Superior temporal gyrus (tissue), 1 donor: ENCODE data around the gene RFC1.
"Not testable (repeated sequence)": the region's sequence is repeated elsewhere in the genome, so short reads cannot be mapped to it uniquely, and the experiment has no call there.

ENCODE experiments used
- DNase-seq: peaks from one replicate; pipeline ENCODE4 v3.0.0-alpha.2; 2016; ENCODE audit errors: extremely low spot score

RFC1 gene

DNA sequence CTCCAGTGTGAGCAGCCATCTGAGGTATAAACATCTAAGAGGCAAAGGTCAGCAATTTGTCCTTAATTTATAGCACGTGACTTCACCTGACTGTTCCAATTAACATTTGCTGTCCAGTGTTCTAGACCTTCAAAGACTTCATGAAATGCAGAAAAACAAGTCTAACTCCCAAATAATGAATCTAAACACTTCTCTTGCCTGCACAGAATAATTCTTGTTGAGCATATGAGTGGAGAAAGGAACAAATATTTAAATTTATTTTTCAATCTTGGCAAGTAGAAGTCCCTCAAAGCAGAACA, 12.0 kb downstream of the RFC1 start:
- DNase-seq, result no peak

DNA sequence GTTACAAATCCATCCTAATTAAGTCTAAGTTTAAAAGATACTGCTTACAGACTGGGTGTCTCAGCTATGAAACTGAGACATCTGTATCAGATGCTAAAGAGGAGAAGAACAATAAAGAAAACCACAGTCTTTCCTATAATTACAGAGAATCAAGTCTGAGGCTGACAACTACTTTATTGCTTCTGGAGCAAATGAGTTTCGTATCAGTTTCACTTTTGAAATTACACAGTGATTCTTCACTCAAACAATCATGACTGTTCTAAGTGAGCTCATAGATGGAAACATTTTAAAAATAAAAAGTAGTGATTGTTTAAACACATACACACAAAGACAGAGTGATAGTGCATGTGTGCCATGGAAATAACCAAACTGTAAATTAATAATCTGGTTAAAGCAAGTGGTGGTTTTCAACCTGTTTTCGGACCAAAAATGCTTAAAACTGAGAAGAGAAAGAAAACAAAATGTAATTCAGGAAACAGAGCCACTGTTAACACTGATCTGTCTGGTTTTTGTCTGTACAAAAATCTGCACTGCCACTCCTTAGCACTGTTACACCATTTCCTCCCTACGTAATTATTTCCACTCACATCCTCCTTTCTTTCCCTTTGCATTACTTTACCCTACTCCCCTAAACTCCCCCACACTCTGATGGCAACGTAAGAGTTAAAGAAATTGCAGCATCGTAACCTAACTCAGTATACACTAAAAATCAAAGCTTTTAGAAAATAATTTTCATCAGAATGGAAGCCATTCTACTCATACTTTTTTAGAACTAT, 12.5 kb downstream of the RFC1 start:
- DNase-seq, result peak; percentile 72

DNA sequence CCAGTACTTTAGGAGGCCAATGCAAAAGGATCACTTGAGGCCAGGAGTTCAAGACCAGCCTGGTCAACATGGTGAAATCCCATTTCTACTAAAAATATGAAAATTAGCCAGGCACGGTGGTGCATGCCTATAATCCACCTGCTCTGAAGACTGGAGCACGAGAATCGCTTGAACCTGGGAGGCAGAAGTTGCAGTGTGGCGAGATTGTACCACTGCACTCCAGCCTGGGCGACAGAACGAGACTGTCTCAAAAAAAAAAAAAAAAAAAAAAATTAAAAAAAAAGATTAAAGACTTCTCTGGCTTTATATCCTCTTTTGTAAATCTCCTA, 13.0 kb downstream of the RFC1 start:
- DNase-seq, result not testable (repeated sequence)

DNA sequence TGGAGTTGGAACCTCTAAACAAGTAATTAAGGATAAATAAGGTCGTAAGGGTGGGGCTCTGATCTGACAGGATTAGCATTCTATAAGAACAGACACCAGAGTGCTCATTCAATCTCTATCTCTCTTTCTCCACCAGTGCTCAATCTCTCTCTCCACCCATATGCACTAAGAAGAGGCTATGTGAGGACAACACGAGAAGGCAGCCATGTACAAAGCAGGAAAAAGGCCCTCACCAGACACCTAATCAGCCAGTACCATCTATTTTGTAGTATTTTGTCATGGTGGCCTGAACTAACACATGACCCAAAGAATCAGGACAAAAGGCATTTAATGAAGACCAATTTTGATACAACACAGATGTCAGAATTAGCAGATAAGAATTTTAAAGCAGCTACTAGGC, 16.8 kb downstream of the RFC1 start:
- DNase-seq, result no peak

DNA sequence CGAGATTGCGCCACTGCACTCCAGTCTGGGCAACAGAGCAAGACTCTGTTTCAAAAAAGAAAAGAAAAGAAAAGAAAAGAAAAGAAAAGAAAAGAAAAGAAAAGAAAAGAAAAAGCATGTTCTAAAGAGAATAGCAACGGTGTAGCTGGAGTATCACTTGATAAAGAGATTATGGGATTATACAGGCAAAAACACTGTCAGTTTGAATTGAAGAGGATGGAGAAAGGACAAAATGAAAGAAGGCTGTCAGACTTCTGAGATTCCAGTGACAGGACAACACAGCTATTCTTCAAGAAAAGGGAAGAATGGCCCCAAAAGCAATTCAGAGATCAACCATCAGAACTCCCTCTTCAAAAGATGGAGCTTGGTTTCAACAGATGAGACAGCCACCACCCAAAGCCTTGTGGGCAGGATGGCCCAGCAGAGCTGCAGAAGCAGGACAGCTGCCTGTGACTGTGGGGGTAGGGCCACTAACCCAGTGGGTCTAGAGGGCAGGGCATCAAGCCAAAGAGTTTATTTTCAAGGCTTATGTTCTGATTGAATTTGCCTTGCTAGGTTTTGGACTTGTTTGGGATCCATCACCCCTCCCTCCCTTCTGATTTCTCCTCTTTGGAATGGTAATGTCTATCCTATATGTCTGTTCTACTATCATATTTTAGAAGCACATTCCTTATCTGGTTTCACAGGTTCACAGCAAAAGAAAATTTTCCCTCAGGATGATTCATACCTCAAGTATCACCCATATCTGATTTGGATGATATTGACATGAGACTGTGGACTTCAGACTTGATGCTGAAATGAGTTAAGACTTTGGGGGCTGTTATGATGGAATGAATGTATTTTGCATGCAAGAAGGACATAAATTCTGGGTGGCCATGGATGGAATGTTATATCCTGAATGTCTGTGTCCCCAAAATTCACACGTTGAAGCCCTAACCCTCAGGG, 17.5 kb downstream of the RFC1 start:
- DNase-seq, result no peak

DNA sequence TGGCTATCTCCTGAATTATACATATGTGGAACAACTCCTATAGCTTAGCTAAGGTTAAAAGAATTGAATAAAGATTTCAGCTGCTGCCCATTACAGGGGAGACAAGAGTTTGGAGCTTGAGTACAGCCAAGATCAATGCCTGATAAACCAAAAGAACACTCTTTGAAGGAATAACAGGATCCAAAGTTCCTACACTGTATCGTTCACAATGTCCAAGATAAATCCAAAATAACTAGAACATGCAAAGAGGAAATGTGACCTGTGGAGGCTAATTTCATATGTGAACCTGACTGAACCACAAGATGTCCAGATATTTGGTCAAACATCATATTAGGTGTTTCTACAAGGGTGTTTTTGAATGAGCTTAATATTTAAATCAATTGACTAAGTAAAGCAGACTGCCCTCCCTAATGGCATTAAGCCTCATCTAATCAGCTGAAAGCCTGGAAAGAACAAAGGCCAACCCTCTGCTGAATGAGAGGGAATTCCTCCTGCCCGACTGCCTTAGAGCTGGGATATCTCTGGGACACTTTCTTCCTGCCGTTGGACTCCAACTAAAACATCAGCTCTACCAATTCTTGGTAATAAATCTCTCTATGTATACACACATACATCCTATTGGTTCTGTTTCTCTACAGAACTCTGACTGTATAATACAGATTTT, 19.2 kb downstream of the RFC1 start:
- DNase-seq, result no peak

DNA sequence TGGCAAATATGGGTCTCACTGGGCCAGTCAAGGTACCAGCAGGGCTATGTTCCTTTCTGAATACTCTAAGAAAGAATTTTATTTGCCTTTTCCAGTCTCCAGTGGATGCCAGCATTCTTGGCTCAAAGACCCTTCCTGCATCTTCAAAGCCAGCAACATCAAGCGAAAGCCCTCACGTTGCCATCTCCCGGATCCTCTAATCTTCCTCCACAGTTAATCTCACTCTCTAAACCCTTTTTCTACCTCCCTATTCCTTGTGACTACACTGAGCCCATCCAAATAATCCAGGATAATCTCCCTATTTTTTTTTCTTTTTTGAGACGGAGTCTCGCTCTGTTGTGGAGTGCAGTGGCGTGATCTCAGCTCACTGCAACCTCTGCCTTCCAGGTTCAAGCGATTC, 23.4 kb downstream of the RFC1 start:
- DNase-seq, result no peak

DNA sequence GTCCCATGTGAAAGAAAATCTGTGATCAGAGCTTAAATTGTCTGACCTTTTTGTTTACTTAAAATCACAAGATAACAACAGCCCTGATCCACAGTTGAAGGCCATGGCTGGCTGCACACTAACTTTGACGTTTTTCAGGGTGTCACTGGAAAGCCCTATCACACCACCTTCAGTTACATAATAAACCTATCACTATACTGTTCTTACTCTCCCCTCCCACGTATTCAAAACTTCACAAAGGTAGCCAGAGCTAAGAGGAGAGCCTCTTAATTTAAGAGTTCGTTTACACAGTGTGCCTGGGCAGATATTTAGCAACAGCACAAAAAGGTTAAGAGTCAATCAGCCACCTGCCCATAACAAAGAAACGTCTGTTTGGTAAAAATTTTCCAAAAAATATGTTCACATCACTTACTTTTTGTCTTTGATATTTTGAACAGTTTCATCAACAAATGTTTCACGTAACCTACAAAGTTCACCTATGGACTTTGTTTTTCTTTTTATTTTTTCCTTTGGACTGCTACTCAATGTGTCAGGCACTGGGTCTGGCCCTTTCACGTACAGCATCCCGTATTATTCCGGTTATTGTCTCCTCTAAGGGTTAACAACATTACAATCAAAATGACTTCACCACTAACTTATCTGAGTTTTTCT, 25.0 kb downstream of the RFC1 start:
- no peak for DNase-seq

DNA sequence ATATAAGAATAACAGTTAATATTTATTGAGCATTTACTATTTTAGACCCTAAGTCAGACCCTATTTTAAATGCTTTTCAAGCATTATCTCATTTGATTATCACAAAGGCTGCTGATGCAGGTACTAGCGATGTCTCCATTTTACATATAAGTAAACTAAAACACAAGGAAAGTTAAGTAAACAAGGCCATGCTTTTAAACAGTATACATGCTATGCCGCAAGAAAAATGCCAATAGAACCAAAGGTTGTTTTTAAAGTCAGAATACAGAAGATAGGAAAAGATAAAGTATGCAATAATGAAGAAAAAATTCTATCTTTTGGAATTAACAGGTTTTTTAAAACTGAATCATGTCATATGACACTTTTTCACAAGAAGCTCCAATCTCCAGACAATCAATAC, 26.2 kb downstream of the RFC1 start:
- DNase-seq, result no peak

DNA sequence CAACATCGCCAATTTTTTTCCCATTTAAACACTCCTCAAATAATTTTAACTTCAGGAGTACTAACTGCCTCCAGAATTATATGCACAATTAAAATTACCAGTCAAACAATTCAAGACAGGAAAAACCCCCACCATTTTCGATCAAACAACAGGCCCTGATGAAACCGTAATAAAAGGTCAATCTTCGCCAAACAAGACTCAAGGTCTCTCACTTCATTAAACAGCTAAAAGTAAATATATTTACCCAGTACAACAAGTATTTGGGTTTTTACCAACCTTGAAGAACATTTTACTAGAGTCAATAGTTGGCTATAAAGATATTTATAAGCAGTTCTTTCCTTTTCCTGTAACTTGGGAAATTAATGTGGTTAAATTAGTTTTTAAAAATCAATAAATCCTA, 28.3 kb downstream of the RFC1 start:
- no peak for DNase-seq

DNA sequence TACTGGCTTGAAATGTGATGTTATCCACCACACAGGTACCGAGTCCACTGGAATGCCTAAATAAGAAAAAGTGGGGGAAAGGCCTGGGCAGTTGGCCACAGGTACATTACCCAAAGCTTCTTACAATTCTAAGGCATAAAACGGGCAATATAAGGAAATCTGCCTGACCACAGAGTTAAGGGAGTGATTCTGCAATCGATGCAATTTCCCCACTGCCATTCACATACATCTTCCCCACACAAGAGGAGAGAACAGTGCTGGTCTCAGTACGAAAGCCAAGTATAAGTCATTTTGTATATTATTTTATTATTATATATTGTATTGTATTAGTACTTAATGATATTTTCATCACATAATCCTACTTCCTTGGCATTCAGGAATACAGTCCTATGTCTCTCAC, 30.6 kb downstream of the RFC1 start:
- DNase-seq, result no peak

DNA sequence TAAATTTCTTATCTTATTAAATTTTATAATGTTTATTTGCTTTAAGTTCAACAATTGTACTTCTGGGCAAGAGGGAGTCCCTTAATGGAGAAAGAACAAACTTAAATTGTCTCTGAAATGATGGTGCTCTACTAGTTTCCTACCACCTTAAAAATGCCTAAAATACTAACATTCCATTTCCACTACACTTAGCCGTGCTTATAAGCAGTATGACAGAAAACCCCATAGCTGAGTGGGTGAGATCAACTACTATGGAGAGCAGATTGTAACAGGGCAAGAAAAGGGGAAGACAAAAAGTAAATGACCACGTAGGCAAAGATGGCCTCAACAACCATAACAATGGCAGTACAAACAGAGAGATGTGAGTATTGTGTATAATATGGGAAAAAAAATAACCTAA, 35.0 kb downstream of the RFC1 start:
- DNase-seq, result no peak

DNA sequence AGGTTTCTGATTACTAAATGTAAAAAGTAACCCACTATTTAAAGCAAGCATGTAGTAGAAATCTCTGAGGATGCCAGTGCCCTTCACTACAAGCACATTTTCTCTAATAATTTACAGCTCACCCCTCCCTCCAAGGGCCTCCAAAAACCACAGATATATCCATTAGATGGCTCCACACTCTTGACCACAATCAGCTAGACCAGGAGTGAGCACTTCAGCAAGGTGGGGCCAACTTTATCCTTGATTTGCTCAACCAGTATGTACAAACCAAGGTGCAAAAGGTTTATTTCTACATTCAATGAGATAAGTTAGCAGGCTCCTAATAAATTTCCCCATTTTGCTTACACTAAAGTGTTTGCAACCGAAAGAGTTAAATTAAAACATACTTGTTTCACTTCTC, 35.8 kb downstream of the RFC1 start:
- no peak for DNase-seq

DNA sequence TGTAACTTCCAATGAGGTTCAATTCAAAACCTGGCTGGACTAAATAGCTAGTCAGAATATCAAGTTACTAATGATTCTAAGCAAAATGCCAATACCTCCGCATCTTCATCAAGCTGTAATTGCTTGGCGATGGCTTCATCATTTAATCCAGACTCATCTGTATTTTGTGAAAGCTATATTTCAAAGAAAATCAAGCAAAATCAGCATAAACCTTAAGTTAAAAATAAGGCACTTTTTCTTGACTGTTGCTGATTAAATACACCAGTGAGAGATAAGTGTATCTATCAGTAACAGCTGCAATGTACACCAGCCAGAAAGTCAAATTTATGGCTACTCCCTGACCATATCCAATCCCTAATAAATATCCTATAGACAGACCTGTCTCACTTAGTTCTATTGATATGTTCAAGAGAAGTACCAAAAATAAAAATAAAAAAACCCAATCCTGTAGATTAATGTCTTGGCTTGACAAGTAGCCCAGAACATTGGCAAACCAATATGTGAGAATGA, 39.6 kb downstream of the RFC1 start:
- DNase-seq, result no peak

DNA sequence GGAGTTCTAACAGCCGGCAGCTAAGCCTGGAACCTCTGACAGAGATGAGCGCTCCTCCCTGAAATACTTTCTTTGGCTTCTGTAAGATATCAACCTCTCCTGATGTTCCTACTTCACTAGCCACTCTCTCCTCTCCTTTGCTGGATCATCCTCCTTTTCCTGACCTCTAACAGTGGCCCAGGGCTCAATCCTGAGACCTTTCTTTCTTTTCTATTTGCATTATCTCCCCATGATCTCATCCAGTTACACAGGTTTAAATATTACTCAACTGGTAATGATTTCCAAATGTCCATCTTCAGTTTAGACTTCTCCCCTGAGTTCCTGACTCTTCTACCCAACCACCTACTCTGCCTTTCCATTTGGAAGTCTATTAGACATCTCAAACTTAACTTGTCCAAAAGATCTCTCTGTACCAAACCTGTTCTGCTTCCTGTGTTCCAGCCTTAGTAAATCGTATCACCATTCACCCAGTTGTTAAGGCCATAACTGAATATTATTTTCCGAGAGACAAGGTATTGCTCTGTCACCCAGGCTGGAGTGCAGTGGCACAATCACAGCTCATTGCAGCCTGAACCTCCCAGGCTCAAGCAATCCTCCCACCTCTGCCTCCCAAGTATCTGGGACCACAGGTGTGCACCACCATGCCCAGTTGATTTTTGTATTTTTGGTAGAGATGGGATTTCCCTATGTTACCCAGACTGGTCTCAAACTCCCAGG, 41.1 kb downstream of the RFC1 start:
- DNase-seq, result no peak

DNA sequence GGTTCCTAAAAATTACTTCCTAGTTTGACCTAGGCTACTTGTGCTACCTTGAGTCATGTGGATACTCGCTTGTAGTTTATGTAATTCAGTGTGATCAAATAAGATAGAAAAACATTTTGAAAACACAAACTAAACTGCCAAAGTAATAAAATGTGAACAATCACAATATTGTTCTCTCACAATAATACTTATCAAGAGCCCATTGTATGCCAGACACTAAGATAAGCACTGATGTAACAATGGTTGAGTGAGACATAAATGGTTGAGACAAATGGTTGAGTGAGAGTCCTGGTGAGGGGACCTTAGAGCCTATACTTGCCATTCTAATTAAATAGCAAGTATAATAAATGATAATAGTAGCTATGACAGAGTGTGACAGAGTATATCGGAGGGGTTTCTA, 41.7 kb downstream of the RFC1 start:
- DNase-seq, result peak; percentile 86

DNA sequence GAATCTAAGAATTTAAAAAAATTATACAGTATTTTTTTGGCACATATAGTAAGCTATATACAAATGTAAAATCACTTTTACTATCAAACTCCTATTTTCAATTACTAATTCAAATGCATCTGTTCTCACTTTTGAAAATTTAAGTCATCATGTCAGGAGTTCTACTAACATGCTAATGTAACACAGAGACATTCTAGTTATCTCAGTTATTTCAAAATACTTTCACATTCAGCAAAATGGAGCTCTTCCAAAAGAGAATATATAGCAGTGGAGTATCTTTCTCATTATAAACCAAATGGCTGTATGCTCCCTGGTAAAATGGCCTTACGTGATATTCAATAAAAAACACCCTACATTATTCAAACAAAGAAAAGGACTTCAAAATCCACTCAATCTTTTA, 42.3 kb downstream of the RFC1 start:
- DNase-seq, result peak; percentile 65

DNA sequence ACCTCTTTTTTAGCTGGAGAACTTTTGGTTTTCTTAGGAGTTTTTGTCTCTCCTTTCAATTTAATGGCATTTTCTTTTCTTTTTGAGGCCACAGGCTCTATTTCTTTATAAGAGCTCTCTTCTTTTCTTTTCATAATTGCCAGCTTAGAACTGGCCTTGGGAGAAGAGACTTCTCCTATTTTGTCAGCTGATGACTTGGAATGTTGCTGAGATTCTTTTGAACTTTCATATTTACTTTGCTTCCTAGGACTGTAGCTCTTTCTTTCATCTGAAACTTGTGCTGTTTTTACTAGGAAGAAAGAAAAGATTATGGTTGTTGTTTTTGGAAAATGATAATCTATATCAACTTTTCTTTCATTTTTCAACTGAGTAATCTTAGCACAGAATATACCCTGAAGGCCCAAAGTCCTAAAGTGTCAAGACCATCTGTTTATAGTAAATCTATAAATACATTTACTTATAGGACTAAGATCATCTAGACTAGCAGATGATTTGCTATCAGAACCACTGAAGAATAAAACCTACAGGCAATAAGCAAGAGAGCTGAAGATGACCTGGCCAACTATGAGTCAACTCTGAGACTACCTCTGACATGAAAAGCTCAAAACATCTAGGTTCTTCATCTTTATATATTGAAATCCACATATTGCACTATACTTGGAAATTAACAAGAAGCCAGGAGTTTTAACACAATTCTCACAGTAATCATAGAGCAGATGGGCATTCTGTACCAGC, 45.6 kb downstream of the RFC1 start:
- no peak for DNase-seq

DNA sequence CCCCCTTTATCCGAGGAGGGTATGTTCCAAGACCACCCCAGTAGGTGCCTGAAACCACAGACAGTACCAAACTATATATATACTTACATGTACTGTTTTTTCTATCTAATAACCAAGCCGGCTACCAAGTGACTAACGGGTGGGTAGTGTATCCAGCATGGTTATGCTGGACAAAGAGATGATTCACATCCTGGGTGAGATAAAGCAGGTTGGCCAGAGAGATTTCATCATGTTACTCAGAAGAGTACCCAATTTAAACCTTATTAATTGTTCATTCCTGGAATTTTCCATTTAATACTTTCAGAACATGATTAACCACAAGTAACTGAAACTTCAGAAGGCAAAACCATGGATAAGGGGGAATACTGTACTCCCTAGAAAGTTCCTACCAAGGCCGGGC, 46.5 kb downstream of the RFC1 start:
- no peak for DNase-seq

DNA sequence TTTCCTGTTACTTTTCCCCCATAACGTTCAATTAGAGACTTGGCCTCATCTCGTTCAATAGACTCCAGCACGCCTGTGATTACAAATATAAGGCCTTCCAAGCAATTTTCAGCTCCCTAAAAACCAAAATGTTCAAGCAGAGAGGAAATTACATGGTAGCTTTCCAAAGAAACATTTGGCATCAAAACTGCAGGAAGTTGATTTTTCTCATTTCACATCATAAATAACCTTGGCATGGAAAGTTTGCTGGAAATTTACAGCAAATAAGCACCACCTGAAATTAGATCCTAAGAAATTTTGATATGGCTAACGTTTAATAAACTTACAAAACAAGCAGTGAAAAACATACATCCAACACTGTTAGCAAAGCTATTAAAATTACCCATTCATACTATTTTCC, 53.3 kb downstream of the RFC1 start:
- DNase-seq, result no peak

DNA sequence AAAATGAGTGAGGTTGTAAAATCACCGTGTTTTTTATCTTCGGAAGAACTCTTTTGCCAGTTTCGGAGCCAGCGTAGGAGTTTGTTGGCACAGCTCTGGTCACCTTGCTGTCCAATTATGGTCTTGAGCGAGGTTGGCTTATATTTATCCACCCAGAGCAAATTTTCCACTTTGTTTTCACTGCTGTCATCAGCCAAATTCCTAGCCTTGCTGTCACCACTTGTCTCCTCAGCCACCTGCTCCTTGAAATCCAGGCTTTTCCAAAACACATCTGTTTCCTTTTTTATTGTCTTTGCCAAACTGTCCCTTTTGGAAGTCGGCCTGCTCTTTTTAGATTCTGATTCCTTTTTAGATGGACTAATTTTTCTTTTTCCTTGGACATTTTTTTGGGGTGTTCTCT, 57.6 kb downstream of the RFC1 start:
- DNase-seq, result peak; percentile 62
